IPS-20b (cell line): ENCODE measurements around the gene TMEM245.
A peak's percentile ranks its signal among the peaks of the same experiment; 100 is the strongest.

Experiments
- H3K27ac ChIP-seq: one replicate; pipeline ENCODE4 v1.5.1; 2013; ENCODE audit warnings: low read length
- H3K27me3 ChIP-seq: 2 replicates; pipeline ENCODE4 v1.6.1; 2013; ENCODE audit warnings: mild to moderate bottlenecking, low read length, inconsistent platforms; ENCODE audit not compliant: insufficient read depth
- H3K36me3 ChIP-seq: 2 replicates; pipeline ENCODE4 v1.6.1; 2013; ENCODE audit warnings: low read depth, mild to moderate bottlenecking, inconsistent platforms, low read length, moderate library complexity; ENCODE audit not compliant: insufficient read depth
- H3K4me1 ChIP-seq: 2 replicates; pipeline ENCODE4 v1.6.1; 2013; ENCODE audit warnings: mild to moderate bottlenecking, control low read depth, inconsistent platforms, low read length, moderate library complexity; ENCODE audit not compliant: insufficient read depth
- H3K4me3 ChIP-seq: 2 replicates; pipeline ENCODE4 v1.5.1; 2013; ENCODE audit warnings: mild to moderate bottlenecking, low read length, inconsistent platforms
- H3K9ac ChIP-seq: 2 replicates; pipeline ENCODE4 v1.6.1; 2013; ENCODE audit warnings: low read depth, mild to moderate bottlenecking, inconsistent platforms, low read length, moderate library complexity
- H3K9me3 ChIP-seq: 2 replicates; pipeline ENCODE4 v1.6.1; 2013; ENCODE audit warnings: mild to moderate bottlenecking, low read depth, low read length, inconsistent platforms; ENCODE audit not compliant: insufficient read depth

Gene TMEM245

DNA sequence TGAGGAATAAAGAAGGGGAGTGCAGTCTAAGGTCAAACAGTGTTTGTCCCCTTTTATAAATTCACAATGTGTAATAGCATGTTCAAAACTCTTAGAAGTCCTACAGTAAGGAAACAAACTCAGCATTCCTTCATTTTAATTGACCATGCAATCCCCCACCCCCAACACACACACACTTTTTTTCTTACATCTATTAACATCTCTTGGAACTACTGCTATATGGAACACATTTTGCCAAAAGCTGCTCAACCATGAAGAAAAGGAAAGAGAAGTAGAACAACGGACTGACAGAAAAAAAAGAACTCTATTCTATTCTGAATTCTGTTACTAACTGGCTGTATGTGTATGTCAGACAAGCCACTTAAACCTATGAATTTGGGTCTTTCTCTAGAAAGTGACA is 103.6 kb downstream of the TMEM245 start:
- Histone ChIP-seq H3K4me1 (peaks cover 12% of the 10 kb centered on the region), H3K9ac (no peak overlapping the region), H3K27me3 (peaks cover 13% of the 10 kb centered on the region), H3K27ac (no peak overlapping the region), H3K4me3 (no peak overlapping the region), H3K36me3 (peaks cover 25% of the 10 kb centered on the region), H3K9me3 (no peaks in the 10 kb centered on the region)

DNA sequence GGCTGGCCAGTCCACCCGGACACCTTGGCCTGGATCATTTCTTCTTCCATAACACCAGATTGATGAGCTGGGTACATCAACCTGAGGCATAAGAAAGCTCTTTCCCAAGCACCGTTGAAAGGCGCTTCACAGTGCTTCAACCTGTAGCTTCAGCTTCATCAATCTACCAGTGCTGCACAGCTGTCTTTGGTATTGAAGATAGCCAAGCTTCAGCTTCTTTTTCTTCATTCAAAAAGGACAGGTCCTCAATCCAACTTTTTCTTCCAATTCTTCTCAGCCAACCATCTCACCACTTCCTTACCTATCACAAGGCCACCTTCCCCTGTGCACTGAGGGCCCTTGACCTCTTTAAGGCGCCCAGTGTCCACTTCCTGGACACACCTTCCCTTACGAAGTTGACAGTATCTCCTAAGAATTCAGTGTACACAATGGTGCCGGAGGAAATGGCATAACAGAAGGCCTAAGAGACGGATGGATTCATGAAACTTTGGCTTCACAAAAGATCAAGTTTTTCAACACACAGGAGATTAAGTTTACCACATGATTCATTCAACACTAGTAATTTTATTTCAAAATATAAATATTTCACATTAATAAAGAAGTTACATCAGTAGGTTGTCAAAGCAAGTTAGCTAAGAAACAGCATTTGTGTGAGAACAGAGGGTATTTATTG is 105.0 kb downstream of the TMEM245 start:
- no peak overlapping the region for H3K9ac ChIP-seq
- no peaks in the 10 kb centered on the region for H3K9me3 ChIP-seq
- H3K4me1 ChIP-seq: peaks cover 12% of the 10 kb centered on the region
- H3K27me3 ChIP-seq: peaks cover 13% of the 10 kb centered on the region
- peaks cover 14% of the 10 kb centered on the region for H3K36me3 ChIP-seq
- H3K27ac ChIP-seq: no peak overlapping the region
- H3K4me3 ChIP-seq: no peak overlapping the region

DNA sequence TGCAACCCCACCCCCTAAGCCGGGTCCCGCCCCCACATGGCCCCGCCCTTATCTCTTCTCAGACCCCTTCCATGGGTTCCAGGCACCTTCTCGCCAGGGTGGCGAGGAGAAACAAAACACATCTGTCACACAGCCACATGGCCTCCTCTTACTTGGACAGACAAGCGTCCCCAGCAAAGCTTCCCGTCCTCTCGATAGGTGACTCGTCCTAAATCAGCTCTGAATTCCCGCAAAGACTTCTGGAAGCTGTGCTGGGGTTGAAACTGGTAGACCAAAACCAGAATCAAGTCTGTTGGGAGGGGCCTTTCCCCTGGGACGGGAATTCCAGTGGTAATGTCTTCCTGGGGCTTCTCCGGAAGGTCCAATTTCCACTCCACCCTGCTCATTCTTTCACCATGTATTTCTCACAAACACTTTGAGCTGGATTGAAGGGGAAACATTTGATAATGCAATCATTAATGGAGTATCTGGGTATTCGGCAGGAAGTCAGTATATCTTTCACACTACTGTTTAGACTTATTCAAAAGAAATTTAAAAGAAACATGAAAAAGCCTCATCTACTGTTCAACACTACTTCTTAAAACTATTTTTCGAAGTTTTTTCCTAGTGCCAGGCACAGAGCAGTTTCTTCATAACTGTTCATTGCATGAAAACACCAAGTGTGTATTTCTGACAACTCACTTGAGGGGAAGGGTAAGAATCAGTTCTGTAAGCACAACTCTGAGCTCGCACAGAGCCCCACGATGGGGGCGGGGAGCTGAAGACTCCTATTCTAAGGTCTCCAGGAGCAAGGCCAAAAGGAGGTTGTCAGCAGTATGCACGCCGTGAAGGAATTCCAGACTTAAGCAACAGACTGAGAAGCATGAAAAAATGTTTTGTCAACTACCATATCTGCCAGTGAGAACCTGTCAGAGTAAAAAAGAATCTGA is 105.8 kb downstream of the TMEM245 start:
- Histone ChIP-seq H3K4me3 (peak overlapping the region; percentile 72), H3K27ac (no peak overlapping the region), H3K27me3 (peaks cover 13% of the 10 kb centered on the region), H3K4me1 (peaks cover 12% of the 10 kb centered on the region), H3K36me3 (peaks cover 6% of the 10 kb centered on the region; the same call in 1 of the 2 replicates), H3K9me3 (no peaks in the 10 kb centered on the region), H3K9ac (no peak overlapping the region)

DNA sequence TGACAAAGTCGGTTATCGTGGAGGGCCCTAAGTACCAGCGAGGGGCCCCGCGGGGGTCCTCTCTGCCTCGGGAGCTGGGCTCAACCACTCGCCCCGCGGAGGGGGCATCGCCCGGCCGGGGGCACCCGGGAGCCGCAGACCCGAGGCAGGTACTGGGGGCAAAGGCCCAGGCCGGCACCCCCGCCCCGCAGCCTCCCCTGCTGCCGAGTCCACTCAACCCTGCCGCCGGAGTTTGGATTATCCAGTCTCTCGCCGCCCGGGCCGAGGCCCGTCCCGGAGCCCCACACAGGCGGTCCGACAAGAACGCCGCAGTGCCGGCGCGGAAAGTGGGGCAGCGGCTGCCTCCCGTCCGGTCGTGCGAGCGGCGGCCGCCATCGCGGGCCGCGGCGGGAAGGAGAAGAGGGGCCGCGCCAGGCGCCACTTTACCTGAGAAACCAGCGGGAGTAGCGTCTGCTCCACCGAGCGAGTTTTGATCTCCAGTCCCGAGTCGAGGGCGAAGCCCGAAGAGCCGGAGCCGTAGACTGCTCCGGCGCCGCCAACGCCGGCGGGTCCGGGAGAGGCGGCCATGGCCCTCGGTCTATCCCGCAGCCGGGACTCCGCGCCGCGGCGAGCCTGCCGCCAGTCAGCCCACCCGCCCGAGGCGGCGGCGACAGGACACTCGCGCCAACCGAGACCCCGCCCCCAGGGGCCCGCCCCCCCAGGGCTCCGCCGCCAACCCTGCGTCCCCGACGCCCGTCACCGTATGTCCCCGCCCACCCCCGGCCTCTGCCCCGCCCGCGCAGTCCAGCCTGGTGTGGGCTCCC is 106.7 kb downstream of the TMEM245 start, which contains the start of gene CTNNAL1:
CTNNAL1 (minus strand) TSS at position 624 of the 803 bp plus-strand sequence; CDS start at position 567, 57 bp downstream.
- Histone ChIP-seq H3K9ac (peak within 1 kb of the TSS; percentile 78), H3K4me1 (peaks cover 12% of the 10 kb centered on the region), H3K4me3 (peak within 1 kb of the TSS; percentile 90), H3K27ac (no peak within 1 kb of the TSS), H3K9me3 (no peaks in the 10 kb centered on the region), H3K36me3 (0 out of 2 replicates have a peak, but pooled peaks cover 4% of the 10 kb centered on the region), H3K27me3 (peaks cover 13% of the 10 kb centered on the region)

DNA sequence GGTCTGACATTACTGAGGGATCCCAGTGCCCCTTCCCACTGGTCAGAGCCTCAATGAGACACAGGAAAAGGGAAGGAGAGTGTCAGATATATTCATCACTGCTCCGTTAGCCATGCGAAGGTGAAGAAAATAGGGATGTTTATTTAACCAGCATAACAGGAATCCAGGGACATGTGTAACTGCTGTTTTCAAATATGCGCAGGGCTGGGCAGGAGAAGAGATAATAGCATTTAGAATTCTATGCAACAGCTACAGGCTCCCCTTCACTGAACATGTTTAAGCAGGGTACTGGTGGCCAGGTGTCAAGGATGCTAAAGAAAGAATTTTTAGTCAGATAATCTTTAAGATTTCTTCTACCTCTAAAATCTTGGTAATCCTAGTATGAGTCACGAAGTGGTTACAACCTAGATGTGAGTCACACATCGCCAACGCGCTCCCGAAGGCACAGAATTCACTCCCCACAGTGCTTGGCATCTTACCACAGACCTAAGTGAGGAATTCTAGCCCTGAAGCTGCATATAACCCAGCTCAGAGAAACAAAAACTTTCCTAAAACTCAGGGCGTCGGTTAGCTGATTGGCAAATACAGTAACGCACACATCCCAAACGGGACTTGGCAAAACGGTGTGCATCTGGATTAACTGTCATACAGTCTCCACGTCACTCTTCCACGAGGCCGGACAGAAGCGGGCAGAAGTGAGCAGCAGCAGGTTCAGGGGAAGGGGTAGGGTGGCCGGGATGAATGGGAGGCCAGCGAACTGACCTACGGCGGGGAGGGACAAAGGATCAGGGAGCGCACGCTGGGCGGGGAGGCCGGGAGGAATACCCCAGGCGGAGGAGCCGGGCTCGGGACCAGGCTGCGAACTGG is 107.5 kb downstream of the TMEM245 start:
- peak overlapping the region; percentile 90 for H3K4me3 ChIP-seq
- no peak overlapping the region for H3K27ac ChIP-seq
- H3K4me1 ChIP-seq: peaks cover 12% of the 10 kb centered on the region
- H3K9me3 ChIP-seq: no peaks in the 10 kb centered on the region
- no peaks in the 10 kb centered on the region for H3K36me3 ChIP-seq
- peaks cover 13% of the 10 kb centered on the region for H3K27me3 ChIP-seq
- H3K9ac ChIP-seq: peak overlapping the region; percentile 78

DNA sequence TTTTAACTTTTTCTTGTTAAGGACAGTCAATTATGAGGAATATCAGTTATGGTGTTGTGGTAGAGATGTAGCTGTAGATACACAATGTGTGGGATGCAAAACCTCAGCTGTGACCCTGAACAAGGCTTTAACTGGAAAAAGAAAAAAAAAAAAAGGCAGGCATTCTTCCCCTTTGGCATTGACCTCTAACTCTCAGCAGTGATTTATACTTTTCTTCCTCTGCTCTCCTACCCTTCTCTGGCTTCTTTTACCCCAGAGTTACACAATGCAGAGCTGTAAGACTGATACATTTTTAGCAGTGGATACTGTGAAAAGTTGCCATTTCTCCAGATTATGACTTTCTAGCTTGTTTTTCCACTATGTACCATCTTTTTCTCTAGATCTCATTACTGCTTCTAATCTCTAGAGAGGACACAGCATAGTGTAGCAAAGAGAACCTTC is 108.5 kb downstream of the TMEM245 start:
- Histone ChIP-seq H3K4me1 (peaks cover 12% of the 10 kb centered on the region), H3K9me3 (no peaks in the 10 kb centered on the region), H3K27me3 (peaks cover 13% of the 10 kb centered on the region), H3K4me3 (peak overlapping the region; percentile 90; the same call in 1 of the 2 replicates), H3K9ac (peak overlapping the region; percentile 28; the same call in 1 of the 2 replicates), H3K36me3 (no peaks in the 10 kb centered on the region), H3K27ac (no peak overlapping the region)

DNA sequence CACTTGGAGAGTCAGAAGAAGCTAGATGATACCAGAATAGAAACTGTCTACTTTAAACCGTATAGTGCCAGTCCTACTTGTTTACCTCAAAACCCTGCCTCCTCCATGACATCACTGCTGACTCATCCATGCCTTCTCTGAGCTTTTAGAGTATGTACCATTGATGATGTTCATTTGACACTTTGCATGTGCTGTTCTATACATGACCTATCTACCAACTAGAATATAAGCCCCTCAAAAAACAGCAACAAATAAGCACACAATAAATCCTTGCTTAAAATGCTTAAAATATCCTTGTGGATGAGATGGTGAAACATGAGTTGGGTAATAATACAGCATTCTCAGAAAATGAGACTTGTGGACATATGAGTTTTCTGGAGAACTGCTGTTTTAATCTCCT is 109.0 kb downstream of the TMEM245 start:
- Histone ChIP-seq H3K9ac (no peak overlapping the region), H3K27me3 (peaks cover 13% of the 10 kb centered on the region), H3K9me3 (no peaks in the 10 kb centered on the region), H3K27ac (no peak overlapping the region), H3K36me3 (no peaks in the 10 kb centered on the region), H3K4me3 (0 out of 2 replicates have a peak overlapping the region, but pooled peaks have one; percentile 8), H3K4me1 (peaks cover 12% of the 10 kb centered on the region)

DNA sequence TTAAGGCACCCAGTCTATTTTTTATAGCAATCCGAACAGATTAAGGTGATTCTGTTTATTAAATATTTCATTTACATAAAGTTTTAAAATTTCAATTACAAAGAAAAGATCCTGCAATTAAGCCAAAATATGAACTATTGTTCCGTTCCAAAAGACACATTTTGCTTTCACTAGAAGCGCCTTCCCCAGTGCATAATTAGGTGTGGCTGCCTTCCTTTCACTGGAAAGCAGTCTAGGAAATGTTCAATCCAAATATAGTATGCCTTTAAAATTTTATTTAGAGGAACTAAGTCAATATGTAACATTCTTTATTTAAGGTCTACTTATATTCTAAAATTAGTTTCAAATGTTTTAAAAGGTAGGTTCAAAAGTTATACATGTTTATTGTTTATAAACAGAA is 114.1 kb downstream of the TMEM245 start:
- no peak overlapping the region for H3K4me3 ChIP-seq
- no peaks in the 10 kb centered on the region for H3K27me3 ChIP-seq
- peaks cover 17% of the 10 kb centered on the region for H3K9me3 ChIP-seq
- peaks cover 7% of the 10 kb centered on the region; the same call in 1 of the 2 replicates for H3K36me3 ChIP-seq
- H3K9ac ChIP-seq: no peak overlapping the region
- H3K27ac ChIP-seq: no peak overlapping the region
- no peaks in the 10 kb centered on the region for H3K4me1 ChIP-seq

DNA sequence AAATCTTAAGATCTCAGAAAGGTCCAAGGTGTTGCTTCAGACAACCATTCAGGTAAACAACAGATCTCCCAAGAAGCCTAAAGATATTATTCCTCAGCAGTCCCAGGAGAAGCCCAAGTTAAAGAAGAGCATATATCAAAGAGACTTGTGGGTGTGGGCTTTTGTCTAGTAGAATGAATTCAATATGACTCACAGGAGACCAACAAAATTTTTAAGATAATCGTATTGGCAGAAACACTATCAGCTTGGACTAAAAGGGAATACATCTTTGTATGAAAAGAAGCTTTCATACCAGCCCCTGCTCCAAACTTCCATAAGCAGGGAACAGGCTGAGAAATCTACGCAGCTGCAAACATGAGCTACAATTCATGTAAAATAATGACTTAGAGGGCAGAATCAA is 116.6 kb downstream of the TMEM245 start:
- Histone ChIP-seq H3K4me3 (no peak overlapping the region), H3K4me1 (no peaks in the 10 kb centered on the region), H3K9ac (no peak overlapping the region), H3K27ac (no peak overlapping the region), H3K27me3 (no peaks in the 10 kb centered on the region), H3K36me3 (peaks cover 7% of the 10 kb centered on the region; the same call in 1 of the 2 replicates), H3K9me3 (peaks cover 17% of the 10 kb centered on the region)

DNA sequence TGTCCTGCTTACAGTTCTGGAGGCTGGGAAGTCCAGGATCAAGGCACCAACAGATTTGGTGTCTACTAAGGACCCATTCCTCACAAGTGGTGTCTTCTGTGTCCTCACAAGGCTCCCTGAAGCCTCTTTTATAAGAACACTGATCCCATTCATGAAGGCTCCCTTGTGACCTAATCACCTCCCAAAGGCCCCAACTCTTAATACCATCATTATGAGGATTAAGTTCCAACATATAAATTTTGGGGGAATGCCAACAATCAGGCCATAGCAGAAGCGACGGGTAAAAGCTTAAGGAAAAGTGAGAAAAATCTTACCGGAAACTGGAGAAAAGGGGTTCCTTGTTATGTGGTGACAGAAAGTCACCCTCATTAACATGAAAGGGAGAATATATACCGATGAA is 117.6 kb downstream of the TMEM245 start:
- no peak overlapping the region for H3K9ac ChIP-seq
- H3K36me3 ChIP-seq: peaks cover 7% of the 10 kb centered on the region; the same call in 1 of the 2 replicates
- no peak overlapping the region for H3K27ac ChIP-seq
- H3K9me3 ChIP-seq: peaks cover 17% of the 10 kb centered on the region
- no peaks in the 10 kb centered on the region for H3K27me3 ChIP-seq
- no peaks in the 10 kb centered on the region for H3K4me1 ChIP-seq
- no peak overlapping the region for H3K4me3 ChIP-seq
